Activated CD4-positive, alpha-beta memory T cell treated with anti-CD3 and anti-CD28 coated beads for 36 hours (primary cell): ENCODE results near the gene OR2A1. TPM values are rescaled to one million over a fixed set of nuclear protein-coding genes. Genes with fewer than 3 reads are reported as not detected.
A peak's percentile ranks its signal among the peaks of the same experiment; 100 is the strongest.
"Not testable (repeated sequence)": the region's sequence is repeated elsewhere in the genome, so short reads cannot be mapped to it uniquely, and the experiment has no call there.

ENCODE experiments used
- CTCF ChIA-PET: fragments of 350-600 bp; sonication (Branson Sonifier 250); formaldehyde crosslinking; loops from one replicate; lab custom pipeline; 2021; ENCODE audit warnings: antibody characterized with exemption, inconsistent platforms; lab: Charles Lee
- POLR2A ChIA-PET: fragments of 350-600 bp; sonication (Branson Sonifier 250); formaldehyde crosslinking; loops from one replicate; lab custom pipeline; 2021; ENCODE audit warnings: antibody characterized with exemption; lab: Charles Lee
- DNase-seq: peaks from one replicate; pipeline ENCODE4 v3.0.0-alpha.2; 2020
- H3K27ac Mint-ChIP-seq: one replicate; pipeline ENCODE4 v1.8.0; 2021; ENCODE audit warnings: mixed read lengths
- H3K27me3 Mint-ChIP-seq: one replicate; pipeline ENCODE4 v1.8.0; 2021; ENCODE audit warnings: mixed read lengths
- H3K36me3 Mint-ChIP-seq: one replicate; pipeline ENCODE4 v1.8.0; 2021; ENCODE audit warnings: mixed read lengths
- H3K4me1 Mint-ChIP-seq: one replicate; pipeline ENCODE4 v1.8.0; 2021; ENCODE audit warnings: low read depth, mixed read lengths
- H3K4me3 Mint-ChIP-seq: one replicate; pipeline ENCODE4 v1.8.0; 2021; ENCODE audit warnings: mild to moderate bottlenecking, mixed read lengths
- H3K9me3 Mint-ChIP-seq: one replicate; pipeline ENCODE4 v1.8.0; 2021; ENCODE audit warnings: mixed read lengths
- intact Hi-C: fragments of 100-400 bp; cut with micrococcal nuclease; formaldehyde crosslinking; loops from one replicate; pipeline ENCODE4 v1.15.1; 2023
- total RNA-seq, 2 experiments: library from RNA; stranded (reverse); gene quantifications; one replicate each; pipeline ENCODE4 v1.2.3, GENCODE V29; 2021

The OR2A1 gene
- total RNA-seq, 2 experiments from 2014 or later: not detected

DNA sequence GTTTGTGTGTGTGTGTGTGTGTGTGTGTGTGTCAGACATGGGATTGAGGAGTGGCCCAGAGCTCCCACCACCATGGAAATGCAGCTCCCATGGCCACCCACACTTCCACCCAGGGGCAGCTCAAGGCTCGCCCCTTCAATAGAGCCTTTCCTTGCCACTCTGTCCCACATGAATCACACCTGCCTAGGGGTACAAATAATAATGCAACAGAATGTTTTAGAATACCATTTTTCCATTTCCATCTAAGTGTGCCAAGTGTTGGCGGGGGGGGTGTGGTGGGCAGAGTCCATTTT is 19.7 kb downstream of the OR2A1 start:
- intact Hi-C loops, H3K36me3 Mint-ChIP-seq, H3K4me1 Mint-ChIP-seq, H3K4me3 Mint-ChIP-seq, H3K27ac Mint-ChIP-seq, H3K27me3 Mint-ChIP-seq, POLR2A ChIA-PET, DNase-seq, H3K9me3 Mint-ChIP-seq: not testable (repeated sequence)
- CTCF ChIA-PET: interaction anchor here (0.7 kb wide), 1 partner anchor 60 kb away, joined by 4 read pairs; no protein-coding TSS in a partner anchor

GRCh38 chr7:144348625-144349024 is 36.4 kb downstream of the OR2A1 start:
- H3K4me3 Mint-ChIP-seq, H3K27ac Mint-ChIP-seq, H3K36me3 Mint-ChIP-seq, H3K27me3 Mint-ChIP-seq, H3K9me3 Mint-ChIP-seq, CTCF ChIA-PET, DNase-seq, intact Hi-C loops, POLR2A ChIA-PET: not testable (repeated sequence)
- peaks cover 11% of the 10 kb centered on the region for H3K4me1 Mint-ChIP-seq

- H3K4me1 Mint-ChIP-seq: peaks cover 13% of the 10 kb centered on the region
- H3K36me3 Mint-ChIP-seq, DNase-seq, H3K4me3 Mint-ChIP-seq, H3K9me3 Mint-ChIP-seq, intact Hi-C loops, H3K27me3 Mint-ChIP-seq, H3K27ac Mint-ChIP-seq, POLR2A ChIA-PET, CTCF ChIA-PET: not testable (repeated sequence)
Observed at GRCh38 chr7:144351667-144352066, 39.4 kb downstream of the OR2A1 start.

DNA sequence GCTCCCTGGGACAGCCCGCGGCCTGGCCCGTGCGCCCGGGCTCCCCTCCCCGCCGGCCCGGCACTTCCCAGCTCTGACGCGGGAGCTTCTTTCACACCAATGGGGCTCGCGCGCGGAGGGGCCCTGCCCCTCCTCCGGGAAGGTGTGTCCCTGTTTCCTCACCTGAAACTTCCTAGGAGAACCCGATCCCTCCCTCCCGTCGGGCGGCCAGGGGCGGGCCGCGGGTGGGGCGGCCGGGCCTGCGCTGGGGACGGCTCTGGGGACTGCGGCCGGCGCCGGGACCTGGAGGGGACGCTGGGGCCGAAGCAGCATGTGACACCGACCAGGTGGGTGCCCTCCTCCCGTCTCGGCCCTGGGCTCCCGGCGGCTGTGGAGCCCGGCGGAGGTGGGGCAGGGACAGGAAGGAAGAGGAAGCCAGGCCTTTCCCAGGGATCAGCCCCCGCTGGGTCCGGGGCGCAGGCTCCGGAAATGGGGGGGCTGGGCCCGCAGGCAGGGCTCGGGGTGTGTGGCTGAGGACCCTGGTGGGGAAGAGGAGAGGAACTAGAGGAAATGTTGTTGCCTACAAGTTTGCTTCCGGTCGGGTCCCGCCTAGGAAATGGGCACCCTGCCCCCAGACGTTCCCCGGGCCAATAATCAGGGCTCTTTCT is 43.1 kb downstream of the OR2A1 start, which contains the start of gene ARHGEF5:
TSS of gene ARHGEF5 (plus strand) at position 227 of the 647 bp plus-strand sequence. CDS start 7,268 bp downstream, outside the sequence.
- H3K9me3 Mint-ChIP-seq, CTCF ChIA-PET, intact Hi-C loops, H3K27me3 Mint-ChIP-seq, DNase-seq, H3K36me3 Mint-ChIP-seq, POLR2A ChIA-PET: not testable (repeated sequence)
- peak within 1 kb of the TSS; percentile 84 for H3K4me3 Mint-ChIP-seq
- H3K4me1 Mint-ChIP-seq: peaks cover 14% of the 10 kb centered on the region
- peak within 1 kb of the TSS; percentile 79 for H3K27ac Mint-ChIP-seq

- DNase-seq, POLR2A ChIA-PET, intact Hi-C loops, H3K4me3 Mint-ChIP-seq, H3K36me3 Mint-ChIP-seq, CTCF ChIA-PET, H3K9me3 Mint-ChIP-seq, H3K27me3 Mint-ChIP-seq, H3K27ac Mint-ChIP-seq: not testable (repeated sequence)
- peaks cover 13% of the 10 kb centered on the region for H3K4me1 Mint-ChIP-seq
Observed at GRCh38 chr7:144356185-144356584, 44.0 kb downstream of the OR2A1 start.

DNA sequence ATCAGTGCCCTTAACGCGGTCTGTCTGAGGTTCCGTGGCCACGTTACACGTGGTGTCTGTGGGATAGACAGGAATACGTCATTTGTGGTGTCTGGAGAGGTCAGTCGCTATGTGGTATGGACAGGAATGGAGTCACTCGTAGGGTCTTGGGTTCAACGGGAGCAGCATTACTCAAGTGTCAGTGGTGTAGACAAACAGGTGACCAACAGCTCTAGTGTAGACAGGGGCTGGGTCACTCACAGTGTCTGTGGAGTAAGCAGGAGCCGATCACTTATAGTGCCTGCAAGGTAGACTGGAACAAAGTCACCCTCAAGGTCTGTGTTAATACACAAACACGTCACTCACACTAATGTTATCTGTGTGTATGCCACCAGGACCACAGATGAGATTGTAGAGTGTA is 44.6 kb downstream of the OR2A1 start:
- H3K27me3 Mint-ChIP-seq, H3K9me3 Mint-ChIP-seq, H3K4me3 Mint-ChIP-seq, H3K27ac Mint-ChIP-seq, H3K36me3 Mint-ChIP-seq, CTCF ChIA-PET, DNase-seq, intact Hi-C loops, POLR2A ChIA-PET: not testable (repeated sequence)
- peaks cover 11% of the 10 kb centered on the region for H3K4me1 Mint-ChIP-seq

- H3K9me3 Mint-ChIP-seq, POLR2A ChIA-PET, H3K27me3 Mint-ChIP-seq, CTCF ChIA-PET, H3K27ac Mint-ChIP-seq, intact Hi-C loops, H3K4me3 Mint-ChIP-seq, H3K4me1 Mint-ChIP-seq, DNase-seq, H3K36me3 Mint-ChIP-seq: not testable (repeated sequence)
Observed at GRCh38 chr7:144362061-144362460, 49.8 kb downstream of the OR2A1 start.

DNA sequence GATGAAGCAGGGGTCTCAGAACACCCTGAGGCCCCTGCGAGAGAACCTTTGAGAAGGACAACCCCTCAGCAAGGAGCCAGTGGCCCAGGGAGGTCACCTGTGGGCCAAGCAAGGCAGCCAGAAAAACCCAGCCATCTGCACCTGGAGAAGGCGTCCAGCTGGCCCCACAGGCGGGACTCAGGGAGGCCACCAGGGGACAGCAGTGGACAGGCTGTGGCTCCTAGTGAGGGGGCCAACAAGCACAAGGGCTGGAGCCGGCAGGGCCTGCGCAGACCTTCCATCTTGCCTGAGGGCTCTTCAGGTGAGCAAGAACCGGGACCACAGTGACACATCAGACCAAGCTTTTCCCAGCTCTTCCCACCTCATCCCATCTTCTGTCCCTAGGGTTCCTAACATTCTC is 53.3 kb downstream of the OR2A1 start:
- CTCF ChIA-PET, H3K4me1 Mint-ChIP-seq, H3K36me3 Mint-ChIP-seq, DNase-seq, H3K27ac Mint-ChIP-seq, POLR2A ChIA-PET, intact Hi-C loops, H3K9me3 Mint-ChIP-seq, H3K27me3 Mint-ChIP-seq, H3K4me3 Mint-ChIP-seq: not testable (repeated sequence)

- intact Hi-C loops, H3K9me3 Mint-ChIP-seq, H3K27ac Mint-ChIP-seq, H3K4me1 Mint-ChIP-seq, H3K36me3 Mint-ChIP-seq, H3K4me3 Mint-ChIP-seq, CTCF ChIA-PET, POLR2A ChIA-PET, DNase-seq, H3K27me3 Mint-ChIP-seq: not testable (repeated sequence)
Observed at GRCh38 chr7:144367250-144367649, 55.0 kb downstream of the OR2A1 start.

DNA sequence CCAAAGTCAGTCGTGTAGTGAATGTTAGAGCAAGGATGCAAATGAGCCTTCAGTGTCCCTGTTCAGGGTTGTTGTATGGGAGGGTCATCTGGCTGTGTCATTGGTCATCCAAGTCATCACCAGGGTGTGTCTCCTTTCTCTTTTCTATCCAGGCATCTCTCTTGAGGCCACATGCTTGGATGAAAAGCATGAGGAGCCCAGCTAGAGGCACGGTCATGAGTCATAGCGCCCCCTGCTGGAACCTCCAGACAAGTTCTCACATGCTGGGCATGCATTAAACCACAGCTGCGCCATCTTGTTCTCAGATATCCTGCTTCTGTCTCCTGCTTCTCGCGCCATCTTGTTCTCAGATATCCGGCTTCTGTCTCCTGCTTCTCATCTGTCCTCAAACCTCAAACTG is 57.0 kb downstream of the OR2A1 start:
- H3K4me3 Mint-ChIP-seq: not testable (repeated sequence)

More for the DNA sequence above, 57.0 kb downstream of the OR2A1 start:
- H3K9me3 Mint-ChIP-seq, POLR2A ChIA-PET, CTCF ChIA-PET, H3K4me1 Mint-ChIP-seq, H3K27me3 Mint-ChIP-seq, intact Hi-C loops, H3K27ac Mint-ChIP-seq, DNase-seq, H3K36me3 Mint-ChIP-seq: not testable (repeated sequence)

Other genes starting within 250 kb of the OR2A1 start
- gene OR2A25, start 242.6 kb upstream of the OR2A1 start, total RNA-seq: not detected
- gene OR2A12, start 226.1 kb upstream of the OR2A1 start, total RNA-seq: not detected
- gene OR2A2, start 202.8 kb upstream of the OR2A1 start, total RNA-seq: not detected
- not detected for gene OR2A14, start 189.2 kb upstream of the OR2A1 start, total RNA-seq
- gene CTAGE4, start 129.0 kb upstream of the OR2A1 start, total RNA-seq: 1 to 10 TPM; 3.1 to 3.6 TPM
- 1 to 10 TPM; 8.8 to 9.6 TPM for gene ARHGEF35, start 116.6 kb upstream of the OR2A1 start, total RNA-seq
- not detected for gene OR2A42, start 72.8 kb upstream of the OR2A1 start, total RNA-seq
- gene OR2A7, start 47.6 kb upstream of the OR2A1 start, total RNA-seq: 1 to 10 TPM; 2.0 to 2.2 TPM
- gene CTAGE8, start 43.1 kb upstream of the OR2A1 start, total RNA-seq: 1 to 10 TPM; 1.7 to 1.8 TPM
- 10 to 100 TPM; 17.0 to 17.2 TPM for gene ARHGEF5, start 43.0 kb downstream of the OR2A1 start, total RNA-seq
- not detected for gene NOBOX, start 91.3 kb downstream of the OR2A1 start, total RNA-seq